Stimulated activated CD4-positive, alpha-beta T cell treated with anti-CD3 and anti-CD28 coated beads, Interleukin-4, amount 100 ng/mL, for 24 hours (primary cell): ENCODE data around the gene REPIN1.
A peak's percentile ranks its signal among the peaks of the same experiment; 100 is the strongest.

ENCODE experiments used
- DNase-seq: peaks from one replicate; pipeline ENCODE4 v3.0.0-alpha.2; 2020

Gene REPIN1

GRCh38 chr7:150361807-150362621, 6.6 kb upstream of the REPIN1 start:
- no peak for DNase-seq

GRCh38 chr7:150363370-150363769, 5.3 kb upstream of the REPIN1 start:
- DNase-seq = no peak

DNA sequence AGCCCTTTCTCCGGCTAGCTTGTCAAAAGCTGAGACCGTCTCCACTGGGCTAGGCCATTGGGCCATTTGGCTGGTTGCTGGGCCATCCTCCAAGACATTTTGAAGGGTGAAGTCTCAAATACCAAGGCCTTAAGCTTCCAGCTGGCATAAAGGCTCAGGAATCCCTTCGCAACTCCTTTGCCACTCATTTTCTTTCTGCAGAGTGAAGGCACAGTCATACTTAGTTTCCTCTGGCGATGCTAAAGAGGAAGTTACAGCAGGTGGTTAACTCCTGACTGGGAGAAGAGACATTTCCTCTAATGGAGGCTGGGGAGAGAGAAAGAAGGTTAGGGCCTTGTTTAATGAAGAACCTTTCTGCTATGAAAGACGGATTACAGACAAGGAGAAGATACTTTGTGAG, 4.8 kb upstream of the REPIN1 start:
- no peak for DNase-seq

GRCh38 chr7:150365194-150365593, 3.4 kb upstream of the REPIN1 start:
- no peak for DNase-seq

- no peak for DNase-seq
These were observed 2.8 kb upstream of the REPIN1 start for GRCh38 chr7:150365673-150366398.

- no peak for DNase-seq
These were observed 936 bp upstream of the REPIN1 start for GRCh38 chr7:150367677-150368095.

GRCh38 chr7:150368884-150369747, 494 bp downstream of the REPIN1 start:
- peak; percentile 67 for DNase-seq

GRCh38 chr7:150369748-150370501, 1.3 kb downstream of the REPIN1 start:
- DNase-seq = no peak

DNA sequence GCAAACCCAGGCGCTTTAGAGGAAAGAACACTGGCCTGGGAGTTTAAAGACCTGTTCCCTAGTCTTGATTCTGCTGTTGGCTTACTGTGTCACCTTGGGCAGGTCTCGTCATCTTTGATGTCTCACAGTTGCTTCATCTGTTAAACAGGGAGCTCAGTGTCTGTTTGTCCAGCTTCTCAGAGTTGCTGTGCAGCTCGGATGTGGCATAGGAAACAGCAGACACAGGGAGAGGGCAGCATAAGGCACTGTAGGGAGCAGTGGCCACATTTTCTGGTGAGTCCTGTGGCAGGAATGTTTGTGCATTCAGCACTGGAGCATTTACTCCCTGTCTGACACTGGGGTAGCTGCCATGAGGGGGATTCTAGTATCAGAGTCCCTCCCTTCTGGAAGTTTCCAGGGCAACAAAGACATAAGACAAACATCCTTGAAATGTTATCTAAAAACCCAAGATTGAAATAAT, 2.0 kb downstream of the REPIN1 start:
- DNase-seq = no peak

DNA sequence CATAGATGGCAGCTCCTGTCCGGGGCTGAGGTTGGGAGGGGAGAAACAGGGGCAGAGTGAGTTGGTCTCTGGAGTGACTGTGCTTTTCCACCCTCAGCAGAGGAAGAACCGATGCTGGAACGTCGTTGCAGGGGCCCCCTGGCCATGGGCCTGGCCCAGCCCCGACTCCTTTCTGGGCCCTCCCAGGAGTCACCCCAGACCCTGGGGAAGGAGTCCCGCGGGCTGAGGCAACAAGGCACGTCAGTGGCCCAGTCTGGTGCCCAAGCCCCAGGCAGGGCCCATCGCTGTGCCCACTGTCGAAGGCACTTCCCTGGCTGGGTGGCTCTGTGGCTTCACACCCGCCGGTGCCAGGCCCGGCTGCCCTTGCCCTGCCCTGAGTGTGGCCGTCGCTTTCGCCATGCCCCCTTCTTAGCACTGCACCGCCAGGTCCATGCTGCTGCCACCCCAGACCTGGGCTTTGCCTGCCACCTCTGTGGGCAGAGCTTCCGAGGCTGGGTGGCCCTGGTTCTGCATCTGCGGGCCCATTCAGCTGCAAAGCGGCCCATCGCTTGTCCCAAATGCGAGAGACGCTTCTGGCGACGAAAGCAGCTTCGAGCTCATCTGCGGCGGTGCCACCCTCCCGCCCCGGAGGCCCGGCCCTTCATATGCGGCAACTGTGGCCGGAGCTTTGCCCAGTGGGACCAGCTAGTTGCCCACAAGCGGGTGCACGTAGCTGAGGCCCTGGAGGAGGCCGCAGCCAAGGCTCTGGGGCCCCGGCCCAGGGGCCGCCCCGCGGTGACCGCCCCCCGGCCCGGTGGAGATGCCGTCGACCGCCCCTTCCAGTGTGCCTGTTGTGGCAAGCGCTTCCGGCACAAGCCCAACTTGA, 2.7 kb downstream of the REPIN1 start:
- no peak for DNase-seq

- no peak for DNase-seq
These were observed 3.3 kb downstream of the REPIN1 start for GRCh38 chr7:150371996-150372270.

- no peak for DNase-seq
These were observed 3.8 kb downstream of the REPIN1 start for GRCh38 chr7:150372271-150373048.

GRCh38 chr7:150373049-150373801, 4.6 kb downstream of the REPIN1 start:
- DNase-seq = no peak

DNA sequence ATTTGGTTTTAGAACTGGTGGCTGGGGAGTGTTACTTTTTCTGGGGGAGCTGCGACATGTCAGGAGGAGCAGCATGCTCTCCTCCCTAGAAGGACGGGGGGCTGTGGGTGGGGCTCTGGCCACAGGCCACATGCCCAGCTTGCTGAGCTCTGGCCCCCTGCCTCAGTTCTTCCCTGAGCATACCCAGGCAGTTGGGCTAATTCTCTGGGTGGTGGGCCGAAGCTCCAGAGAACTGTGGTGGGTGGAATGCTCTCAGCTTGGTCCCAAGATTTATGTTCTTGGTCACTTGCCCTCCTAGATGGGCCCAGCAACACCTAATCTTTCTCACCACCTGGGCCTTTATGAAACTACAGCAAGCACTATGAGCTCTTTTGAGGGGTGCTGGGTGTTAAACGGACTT, 5.4 kb downstream of the REPIN1 start:
- DNase-seq = no peak

DNA sequence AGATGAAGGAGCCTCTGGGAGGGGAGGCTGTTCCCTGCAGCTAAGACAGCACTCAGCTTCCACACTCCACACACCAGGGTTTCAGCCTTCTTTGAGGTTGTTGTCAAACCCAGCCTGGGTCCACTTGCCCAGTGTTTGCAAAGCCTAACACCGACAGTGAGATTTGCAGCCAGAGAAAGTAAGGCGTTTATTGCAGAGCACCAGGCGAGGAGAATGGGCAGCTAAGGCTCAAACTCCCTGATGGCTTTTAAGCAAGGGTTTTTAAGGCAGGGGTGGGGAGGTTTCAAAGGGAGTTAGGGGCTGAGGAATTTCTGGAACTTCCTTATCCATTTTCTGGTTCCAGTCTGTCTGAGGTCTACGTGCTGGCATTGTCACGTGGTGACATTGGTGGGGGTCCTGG, 5.8 kb downstream of the REPIN1 start:
- no peak for DNase-seq

GRCh38 chr7:150375662-150376521, 7.3 kb downstream of the REPIN1 start:
- DNase-seq = peak; percentile 64

- no peak for DNase-seq
These were observed 7.9 kb downstream of the REPIN1 start for GRCh38 chr7:150376560-150376959.

DNA sequence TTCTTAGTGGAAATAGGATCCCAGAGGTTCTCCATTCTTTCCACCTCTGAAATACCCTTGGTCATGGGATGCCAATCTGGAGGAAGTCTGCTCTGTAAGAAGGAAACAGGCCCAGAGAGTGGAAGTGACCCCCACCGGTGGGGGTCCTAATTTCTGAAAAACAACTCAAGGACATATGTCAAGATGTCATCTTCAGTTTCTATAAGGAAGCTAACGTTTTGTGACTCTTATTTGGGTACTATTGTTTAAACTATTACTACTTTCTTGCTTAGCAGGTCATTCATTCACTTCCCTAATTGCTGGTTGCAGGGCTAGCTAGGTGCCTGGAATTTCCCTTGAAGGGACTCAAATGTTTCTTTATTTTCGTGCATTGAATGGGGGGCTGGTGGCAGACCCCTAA, 8.6 kb downstream of the REPIN1 start:
- DNase-seq = no peak

- no peak for DNase-seq
These were observed 9.0 kb downstream of the REPIN1 start for GRCh38 chr7:150377635-150378034.
